GM12878 (cell line): Measurements from ENCODE around the gene ALKBH8. TPM values are rescaled to one million over a fixed set of nuclear protein-coding genes. Genes with fewer than 3 reads are reported as not detected.

Source experiments
- ATAC-seq: fragments of 200-7000 bp; cut with Tn5 transposase; 3 replicates; pipeline ENCODE4 v1.9.1; 2020; ENCODE audit warnings: mild to moderate bottlenecking, moderate library complexity
- BruUV-seq: library from RNA; stranded (reverse); fragments of 400-500 nt; replicated peaks from 2 replicates; lab custom pipeline; 2021; lab: Mats Ljungman, UMichigan
- CTCF ChIA-PET: fragments of 300-600 bp; sonication (Branson Sonifier 250); formaldehyde crosslinking; extraction: SDS; loops from one replicate; lab custom pipeline; 2021; ENCODE audit warnings: inconsistent platforms; lab: Yijun Ruan, JAX
- POLR2A ChIA-PET: fragments of 350-600 bp; formaldehyde crosslinking; extraction: SDS; loops from one replicate; lab custom pipeline; 2021; ENCODE audit warnings: inconsistent platforms; lab: Charles Lee
- RAD21 ChIA-PET: fragments of 300-600 bp; sonication (Branson Sonifier 250); formaldehyde crosslinking; loops from one replicate; lab custom pipeline; 2023; ENCODE audit warnings: antibody characterized with exemption; ENCODE audit not compliant: unreplicated experiment; lab: Charles Lee
- SMC1A ChIA-PET: fragments of 300-600 bp; sonication (Branson Sonifier 250); formaldehyde crosslinking; loops from one replicate; lab custom pipeline; 2023; ENCODE audit not compliant: unreplicated experiment, uncharacterized antibody; lab: Charles Lee
- DNase-seq: peaks from one replicate; pipeline ENCODE4 v3.0.0-alpha.2; 2011; ENCODE audit warnings: low read depth, low spot score
- FAIRE-seq: peaks from 3 replicates; lab custom pipeline; 2011; peaks lifted over from hg19 to GRCh38; lab: Jason Lieb, UNC
- H2AFZ ChIP-seq: 2 replicates; pipeline ENCODE4 v1.6.0; 2011; ENCODE audit warnings: low read depth, low read length, control low read depth; ENCODE audit not compliant: control insufficient read depth
- H3K27ac ChIP-seq: 2 replicates; pipeline ENCODE4 v1.5.1; 2011; ENCODE audit warnings: control low read depth; ENCODE audit not compliant: control insufficient read depth, insufficient read depth
- H3K27me3 ChIP-seq, 2 experiments: replicated peaks in 1 of 2; 2 replicates each; pipeline versions ENCODE4 v1.6.0 to v1.6.1; 2011; ENCODE audit warnings: low read length in 1 of 2; ENCODE audit not compliant: control insufficient read depth in 2 of 2, insufficient read depth in 2 of 2
- H3K36me3 ChIP-seq, 2 experiments: 2 replicates each; pipeline ENCODE4 v1.5.1; 2011; ENCODE audit warnings: low read length in 1 of 2; ENCODE audit not compliant: control insufficient read depth in 2 of 2, insufficient read depth in 2 of 2
- H3K4me1 ChIP-seq: 2 replicates; pipeline ENCODE4 v1.6.1; 2011; ENCODE audit warnings: mild to moderate bottlenecking, low read length, moderate library complexity, mixed read lengths; ENCODE audit not compliant: control insufficient read depth, insufficient read depth
- H3K4me2 ChIP-seq: 2 replicates; pipeline ENCODE4 v1.6.0; 2011; ENCODE audit warnings: control low read depth; ENCODE audit not compliant: control insufficient read depth, insufficient read depth
- H3K4me3 ChIP-seq: fragments of 200-600 bp; sonication (generic); 2 replicates; pipeline ENCODE4 v1.5.1; 2016
- H3K79me2 ChIP-seq: 2 replicates; pipeline ENCODE4 v1.6.0; 2011; ENCODE audit warnings: low read length; ENCODE audit not compliant: control insufficient read depth, insufficient read depth
- H3K9ac ChIP-seq: 2 replicates; pipeline ENCODE4 v1.8.0; 2011; ENCODE audit warnings: low read length, control low read depth, mixed read lengths; ENCODE audit not compliant: control insufficient read depth, insufficient read depth
- H3K9me3 ChIP-seq: replicated peaks from 3 replicates; pipeline ENCODE4 v1.5.1; 2011; ENCODE audit warnings: mild to moderate bottlenecking, low read length; ENCODE audit not compliant: control insufficient read depth, insufficient read depth
- H4K20me1 ChIP-seq: 2 replicates; pipeline ENCODE4 v1.6.0; 2011; ENCODE audit not compliant: control insufficient read depth, insufficient read depth
- ATF7 ChIP-seq: fragments of 450-650 bp; IDR thresholded peaks from 2 replicates; pipeline ENCODE4 v1.6.1; 2016; ENCODE audit warnings: low read depth, mild to moderate bottlenecking
- BRCA1 ChIP-seq: IDR thresholded peaks from 2 replicates; pipeline ENCODE4 v1.6.1; 2011; ENCODE audit warnings: low read depth, low read length, improper control_type of control experiment
- CBFB ChIP-seq: IDR thresholded peaks from 2 replicates; pipeline ENCODE4 v1.6.1; 2016; ENCODE audit warnings: antibody characterized with exemption, low read depth
- CBX5 ChIP-seq: sonication (generic); IDR thresholded peaks from 2 replicates; pipeline ENCODE4 v1.6.1; 2016; ENCODE audit warnings: low read depth, moderate library complexity, mild to moderate bottlenecking, inconsistent platforms
- EGR1 ChIP-seq, 2 experiments: IDR thresholded peaks; 1 replicate in 1 of 2; 2 replicates in 1 of 2; pipeline ENCODE4 v1.6.1; 2011 to 2012; ENCODE audit warnings: low read depth in 2 of 2, low read length in 2 of 2, borderline replicate concordance in 1 of 2, mild to moderate bottlenecking in 1 of 2, moderate library complexity in 1 of 2
- PKNOX1 ChIP-seq: fragments of 450-650 bp; IDR thresholded peaks from 2 replicates; pipeline ENCODE4 v1.6.1; 2016; ENCODE audit warnings: mild to moderate bottlenecking
- POLR2AphosphoS2 ChIP-seq: IDR thresholded peaks from 2 replicates; pipeline ENCODE4 v1.6.1; 2011; ENCODE audit warnings: low read depth, mild to moderate bottlenecking, low read length, improper control_type of control experiment, moderate library complexity
- RAD21 ChIP-seq: IDR thresholded peaks from 2 replicates; pipeline ENCODE4 v1.6.1; 2011; ENCODE audit warnings: mild to moderate bottlenecking, low read depth, low read length, moderate library complexity; ENCODE audit not compliant: insufficient read depth
- RELA ChIP-seq: fragments of 450-650 bp; IDR thresholded peaks from 2 replicates; pipeline ENCODE4 v1.8.0; 2014; ENCODE audit warnings: borderline replicate concordance; ENCODE audit not compliant: partially characterized antibody
- RUNX3 ChIP-seq: IDR thresholded peaks from 2 replicates; pipeline ENCODE4 v1.6.1; 2012; ENCODE audit warnings: low read length, inconsistent platforms
- TARDBP ChIP-seq: IDR thresholded peaks from 2 replicates; pipeline ENCODE4 v1.6.1; 2016; ENCODE audit warnings: borderline replicate concordance
- ZNF687 ChIP-seq: fragments of 450-650 bp; IDR thresholded peaks from 2 replicates; pipeline ENCODE4 v1.6.1; 2017; ENCODE audit warnings: mild to moderate bottlenecking, moderate library complexity
- in situ Hi-C: fragments of 300-500 bp; cut with MboI; formaldehyde crosslinking; loops from 9 replicates; pipeline ENCODE4 v1.14.3; 2018; ENCODE audit warnings: mixed read lengths
- intact Hi-C: fragments of 100-400 bp; cut with micrococcal nuclease; formaldehyde crosslinking; loops from one replicate; pipeline ENCODE4 v1.14.2; 2022; ENCODE audit not compliant: unreplicated experiment
- polyA plus RNA-seq, 11 experiments: library from polyadenylated mRNA; depleted of rRNA in 4 of 11; unstranded in 6 of 11; stranded (reverse) in 5 of 11; fragments of >200 nt; fragmentation: Nextera tagmentation in 4 of 11; fragmentation: Illumina TruSeq in 1 of 11; extraction: Ambion mirVana in 4 of 11; extraction: Trizol in 1 of 11; gene quantifications; 1 replicate in 1 of 11; 2 replicates in 10 of 11; pipeline versions ENCODE4 v1.2.1 to v1.2.3, GENCODE V29; 2011 to 2016; ENCODE audit warnings: inconsistent platforms in 2 of 11, missing spikeins in 2 of 11, low read depth in 1 of 11
- total RNA-seq, 4 experiments: library from RNA; depleted of rRNA in 3 of 4; stranded (reverse); fragments of >200 nt in 3 of 4; fragmentation: Illumina TruSeq in 1 of 4; extraction: Trizol in 1 of 4; gene quantifications; 2 replicates each; pipeline versions ENCODE4 v1.2.1 to v1.2.3, GENCODE V29; 2013 to 2021
- TF ChIP-seq, protein P1 (sequence below): IDR thresholded peaks from 2 replicates; pipeline ENCODE4 v1.6.1; 2011; ENCODE audit warnings: borderline replicate concordance, low read depth, mild to moderate bottlenecking, moderate library complexity, mixed read lengths, low read length; ENCODE audit not compliant: insufficient read depth; ENCODE audit errors: extremely low read length

The ALKBH8 gene
- total and polyA plus RNA-seq, 10 of the 15 experiments (the other 5 are each of a cell fraction or from before 2014, with no cell fraction given), result 4.6 to 13.1 (median 9.5) TPM

GRCh38 chr11:107482234-107482633, 83.3 kb downstream of the ALKBH8 start:
- no peak overlapping the region for H3K9ac ChIP-seq
- H3K9me3 ChIP-seq, result no peaks in the 10 kb centered on the region
- ChIA-PET POLR2A (no interaction called here), SMC1A (no interaction called here), CTCF (no interaction called here), RAD21 (no interaction called here)
- in situ Hi-C loops (no loop called here), intact Hi-C loops (no loop called here)
- no peak overlapping the region for H3K4me3 ChIP-seq
- peak; percentile 59 for ATAC-seq
- H3K27me3 ChIP-seq, result no peaks in the 10 kb centered on the region; a peak in 2 of 4 replicates
- no peak overlapping the region for H2AFZ ChIP-seq
- no peak for FAIRE-seq
- no peaks in the 10 kb centered on the region for H4K20me1 ChIP-seq
- no peaks in the 10 kb centered on the region for H3K4me1 ChIP-seq
- TF ChIP-seq CBX5 (no peak), TARDBP (no peak), CBFB (no peak), RUNX3 (no peak), ZNF687 (no peak), ATF7 (no peak), EGR1 (IDR thresholded peaks at IDR 0.05; ENCODE audit: borderline replicate concordance in 1 of 2, low read depth in 2 of 2, low read length in 2 of 2) (no peak), POLR2AphosphoS2 (no peak), PKNOX1 (no peak), RAD21 (no peak), RELA (no peak), BRCA1 (no peak)
- TF ChIP-seq, protein P1, sequence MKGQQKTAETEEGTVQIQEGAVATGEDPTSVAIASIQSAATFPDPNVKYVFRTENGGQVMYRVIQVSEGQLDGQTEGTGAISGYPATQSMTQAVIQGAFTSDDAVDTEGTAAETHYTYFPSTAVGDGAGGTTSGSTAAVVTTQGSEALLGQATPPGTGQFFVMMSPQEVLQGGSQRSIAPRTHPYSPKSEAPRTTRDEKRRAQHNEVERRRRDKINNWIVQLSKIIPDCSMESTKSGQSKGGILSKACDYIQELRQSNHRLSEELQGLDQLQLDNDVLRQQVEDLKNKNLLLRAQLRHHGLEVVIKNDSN, result no peak
- no peak overlapping the region for H3K27ac ChIP-seq
- H3K4me2 ChIP-seq, result no peak overlapping the region
- no TSS peak for BruUV-seq
- DNase-seq, result no peak
- no peaks in the 10 kb centered on the region for H3K36me3 ChIP-seq
- H3K79me2 ChIP-seq, result no peaks in the 10 kb centered on the region
